ENCODE results near the gene ADPRH.
A peak's percentile ranks its signal among the peaks of the same experiment; 100 is the strongest.
"Not testable (repeated sequence)": the region's sequence is repeated elsewhere in the genome, so short reads cannot be mapped to it uniquely, and the experiment has no call there.

ADPRH gene

DNA sequence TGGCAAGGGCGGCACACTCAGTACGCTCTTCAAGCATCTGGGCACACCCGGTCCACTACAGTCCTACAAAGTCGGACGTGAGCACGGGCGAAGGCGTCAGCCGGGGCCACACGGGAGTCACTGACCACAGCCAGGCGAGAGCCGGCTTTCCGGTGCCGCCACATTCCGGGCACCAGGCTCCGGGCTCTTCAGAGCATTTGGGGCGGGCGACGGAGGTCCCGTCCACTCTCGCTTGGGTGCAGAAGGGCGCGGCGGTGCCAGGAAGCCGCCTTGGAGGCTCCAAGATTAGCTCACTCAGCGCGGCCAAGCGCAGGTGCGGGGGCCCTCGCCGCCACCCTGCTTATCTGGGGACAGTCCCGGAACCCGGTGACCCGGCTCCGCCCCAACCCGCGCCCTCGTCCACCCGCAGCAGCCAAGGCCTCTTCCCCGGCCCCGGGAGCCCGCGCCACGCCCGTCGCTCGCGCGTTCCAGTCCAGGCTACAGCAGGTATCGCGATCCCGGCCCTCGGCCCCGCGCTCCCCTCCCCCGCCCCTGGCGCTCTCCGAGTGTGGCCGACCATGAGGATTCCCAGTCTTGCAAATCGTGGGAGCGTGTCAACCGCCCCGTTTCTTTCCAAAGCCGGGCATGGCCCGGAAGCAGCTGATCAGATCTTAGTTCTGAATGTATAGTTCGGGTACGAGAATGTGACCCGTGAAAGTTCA lies at the start of gene ADPRH:
Gene ADPRH (plus strand): TSS at position 127 of the 701 bp plus-strand sequence. CDS start 2,678 bp downstream, outside the sequence.
- peak; percentile 89 for DNase-seq (ENCODE audit: low spot score)

DNA sequence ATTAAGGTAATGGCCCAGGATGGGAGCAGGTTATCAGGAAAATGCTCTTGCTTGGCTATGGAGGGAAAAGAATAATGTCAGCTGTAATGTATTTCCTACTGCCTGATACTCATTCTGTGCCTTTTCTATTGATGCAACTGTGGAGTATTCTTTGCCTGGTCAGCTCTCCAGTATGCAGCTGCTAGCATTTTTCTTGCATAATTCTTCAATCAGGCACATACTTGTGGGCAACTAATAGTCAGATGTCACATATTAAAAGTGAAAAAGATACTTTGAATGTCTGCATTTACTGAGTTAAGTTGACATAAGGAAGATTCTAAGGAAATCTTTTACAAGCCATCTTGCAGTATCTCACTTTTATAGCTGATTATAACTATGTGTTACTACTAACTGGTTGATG lies 49.4 kb upstream of the ADPRH start:
- DNase-seq (ENCODE audit: low spot score) = no peak

DNA sequence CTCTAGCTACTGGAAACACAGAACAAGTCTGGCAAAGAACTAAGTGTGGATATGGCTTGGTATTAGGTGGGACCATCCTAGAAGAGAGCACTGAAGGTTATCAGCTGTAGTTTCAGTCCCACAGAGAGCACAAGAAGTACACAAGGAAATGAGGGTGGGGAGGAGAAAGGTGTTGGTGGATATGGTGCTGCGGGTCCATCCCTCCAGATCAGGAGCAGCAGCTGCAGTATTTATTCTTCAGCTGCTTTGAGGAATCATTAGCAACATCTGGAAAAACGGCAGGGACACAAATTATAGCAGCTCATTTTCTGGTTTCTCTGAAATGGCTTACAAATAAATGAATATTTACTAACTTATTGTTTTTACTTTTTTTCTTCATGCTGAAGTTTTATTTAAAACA lies 48.8 kb upstream of the ADPRH start:
- DNase-seq (ENCODE audit: low spot score) = no peak

DNA sequence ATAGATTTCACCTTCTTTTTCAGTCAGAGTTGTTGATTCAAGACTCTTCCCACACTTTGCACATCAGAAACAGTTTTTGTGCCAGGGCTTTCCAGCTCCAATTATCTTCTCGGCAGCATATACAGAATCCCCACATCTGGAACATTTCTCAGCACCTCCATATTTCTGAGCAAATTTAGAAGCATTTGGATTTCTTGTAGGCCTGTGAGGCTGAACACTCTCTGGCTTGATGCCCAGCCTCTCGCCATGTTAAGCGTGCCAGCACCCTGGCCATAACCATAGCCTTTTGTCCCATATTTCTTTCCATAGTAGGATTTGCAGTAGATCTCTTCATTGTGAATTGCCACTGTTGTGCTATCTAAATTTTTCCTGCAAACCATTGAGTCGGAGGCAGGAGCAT lies 48.1 kb upstream of the ADPRH start:
- DNase-seq (ENCODE audit: low spot score) = no peak

DNA sequence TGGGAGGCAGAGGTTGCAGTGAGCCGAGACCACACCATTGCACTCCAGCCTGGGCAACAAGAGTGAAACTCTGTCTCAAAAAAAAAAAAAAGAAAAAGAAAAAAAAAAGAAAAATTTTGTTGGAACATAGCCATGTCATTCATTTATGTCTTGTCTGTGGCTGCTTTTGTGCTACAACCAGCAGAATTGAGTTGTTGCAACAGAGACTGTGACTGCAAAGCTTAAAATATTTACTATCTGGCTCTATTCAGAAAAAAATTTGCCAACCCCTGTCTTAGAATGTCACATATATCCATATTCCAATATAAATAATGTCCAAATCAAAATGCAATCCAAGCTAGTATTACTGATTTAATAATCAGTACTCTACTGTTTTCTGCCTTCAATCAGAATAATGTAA lies 45.0 kb upstream of the ADPRH start:
- DNase-seq (ENCODE audit: low spot score) = no peak

DNA sequence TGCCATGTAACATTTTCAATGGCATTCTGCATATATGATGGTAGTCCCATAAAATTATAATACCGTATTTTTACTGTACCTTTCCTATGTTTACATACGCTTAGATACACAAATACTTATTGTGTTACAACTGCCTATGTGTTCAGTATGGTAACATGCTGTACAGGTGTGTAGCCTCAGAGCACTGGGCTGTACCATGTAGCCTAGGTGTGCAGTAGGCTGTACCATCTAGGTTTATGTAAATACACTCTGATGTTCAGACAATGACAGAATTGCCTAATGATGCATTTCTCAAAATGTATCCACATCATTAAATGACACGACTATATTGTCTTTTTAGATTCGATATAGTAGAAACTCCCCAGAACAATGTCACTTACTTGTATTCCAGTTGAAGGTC lies 42.5 kb upstream of the ADPRH start:
- DNase-seq (ENCODE audit: low spot score) = no peak

DNA sequence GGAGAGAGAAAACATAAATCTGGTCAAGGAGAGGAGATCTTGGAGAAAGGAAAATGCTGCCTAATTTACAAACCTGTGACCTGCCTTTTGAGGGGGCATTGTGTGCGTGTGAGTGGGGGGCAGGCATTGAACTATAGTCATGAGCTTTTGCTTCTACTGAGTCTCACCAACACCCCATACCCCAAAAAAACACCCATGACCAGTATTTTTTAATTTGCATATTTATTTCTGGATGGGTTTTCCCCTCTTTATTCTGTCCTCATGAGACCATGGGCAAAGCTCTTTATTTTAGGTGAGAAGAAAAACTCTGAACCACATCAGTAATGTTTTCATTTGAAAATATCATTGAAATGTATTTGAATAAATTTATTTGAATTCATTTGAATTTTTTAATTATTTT lies 40.5 kb upstream of the ADPRH start:
- DNase-seq (ENCODE audit: low spot score) = no peak

DNA sequence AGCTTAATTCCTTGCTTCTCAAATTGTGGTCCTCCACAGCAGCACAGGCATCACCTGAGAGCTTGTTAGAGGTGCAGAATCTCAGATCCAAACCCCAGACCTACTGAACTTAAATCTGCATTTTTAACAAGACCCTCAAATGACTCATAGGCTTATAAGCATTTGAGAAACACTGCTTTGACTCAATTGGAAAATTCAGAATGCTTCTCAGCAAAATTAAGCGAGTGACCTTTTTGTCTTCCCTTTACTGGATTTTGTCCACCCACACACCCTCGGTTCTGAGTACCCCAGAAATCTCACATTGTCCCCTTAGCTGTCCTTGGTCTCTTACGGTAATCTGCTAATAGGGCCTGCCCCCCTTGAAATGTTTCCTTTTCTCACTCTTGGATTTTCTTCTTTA lies 37.7 kb upstream of the ADPRH start:
- DNase-seq (ENCODE audit: low spot score) = no peak

DNA sequence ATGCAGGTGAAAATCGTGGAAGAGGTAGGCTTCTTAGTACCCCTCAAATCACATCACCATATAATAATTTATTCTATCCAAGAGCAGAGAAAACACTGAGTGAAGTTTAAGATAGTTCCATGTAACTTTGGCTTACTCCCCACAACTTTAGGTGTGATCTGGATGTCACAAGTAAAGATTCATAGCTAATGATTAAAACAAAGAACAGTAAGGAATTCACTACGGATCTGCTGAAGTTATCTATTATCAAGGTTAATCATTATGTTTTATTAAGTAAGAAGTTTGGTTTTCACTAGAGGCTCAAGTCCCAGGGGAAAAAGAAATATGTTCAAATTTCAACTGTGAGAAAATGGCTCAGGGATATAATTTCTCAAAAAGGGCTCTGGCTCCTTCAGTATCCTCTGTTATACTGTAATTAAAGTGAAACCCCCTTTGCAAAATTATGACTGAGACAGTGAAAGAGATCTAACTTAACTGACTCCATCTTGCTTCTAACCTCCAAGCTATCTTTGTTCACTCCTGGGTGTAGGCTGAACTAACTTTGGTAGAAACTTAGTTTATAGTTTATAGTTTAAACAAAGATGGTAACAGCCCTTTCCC lies 37.0 kb upstream of the ADPRH start:
- DNase-seq (ENCODE audit: low spot score) = no peak

DNA sequence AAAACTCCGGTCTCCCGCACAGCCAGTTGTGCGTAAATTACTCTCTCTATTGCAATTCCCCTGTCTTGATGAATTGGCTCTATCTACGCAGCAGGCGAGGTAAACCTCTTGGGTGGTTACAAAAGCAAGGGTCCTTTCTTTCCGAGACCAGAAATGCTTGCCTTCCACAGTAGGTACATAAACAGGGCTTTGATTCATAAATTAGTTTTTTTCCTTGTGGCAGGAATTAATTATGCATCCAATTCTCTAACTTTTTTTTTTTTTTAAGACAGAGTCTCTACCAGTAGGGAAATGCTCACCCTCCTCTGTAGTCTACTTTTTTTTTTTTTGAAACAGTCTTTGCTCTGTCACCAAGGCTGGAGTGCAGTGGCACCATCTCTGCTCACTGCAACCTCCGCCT lies 36.1 kb upstream of the ADPRH start:
- no peak for DNase-seq (ENCODE audit: low spot score)

DNA sequence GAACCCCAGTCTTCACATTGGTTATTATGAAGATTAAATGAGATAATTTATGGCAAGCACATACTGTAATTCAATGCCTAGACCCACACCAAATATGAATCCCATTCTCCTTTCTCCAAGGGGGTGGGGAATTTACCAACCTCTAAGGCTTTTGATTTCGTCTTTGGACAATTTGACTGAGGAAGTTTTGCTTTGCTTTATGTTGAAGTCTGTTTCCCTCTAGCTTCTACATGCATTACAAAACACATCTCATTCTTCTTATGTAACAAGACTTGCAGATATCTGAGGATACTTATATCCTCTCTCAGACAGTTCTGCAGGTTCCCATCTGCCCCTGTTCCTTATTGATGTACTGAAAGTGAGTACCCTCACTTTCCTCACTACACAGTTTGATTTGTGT lies 32.1 kb upstream of the ADPRH start:
- DNase-seq (ENCODE audit: low spot score) = no peak

DNA sequence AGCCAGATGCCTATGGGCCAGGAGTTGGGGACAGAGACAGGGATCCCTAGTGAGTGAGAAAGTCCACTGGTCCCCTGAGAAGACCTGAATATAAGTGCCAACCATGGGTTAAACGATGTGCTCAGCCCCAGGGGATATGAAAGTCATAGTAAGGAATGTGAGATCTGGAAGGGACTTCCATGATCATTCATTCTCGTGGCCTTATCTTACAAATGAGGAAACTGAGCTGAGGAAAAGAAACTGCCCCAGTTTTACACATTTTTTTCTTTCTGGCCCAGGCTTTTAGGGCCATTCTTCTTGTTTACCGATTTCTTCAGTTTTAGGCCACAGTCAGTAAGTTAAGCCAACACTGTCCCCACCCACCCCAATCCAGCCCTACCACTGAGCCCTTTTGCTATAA lies 31.0 kb upstream of the ADPRH start:
- DNase-seq (ENCODE audit: low spot score) = no peak

DNA sequence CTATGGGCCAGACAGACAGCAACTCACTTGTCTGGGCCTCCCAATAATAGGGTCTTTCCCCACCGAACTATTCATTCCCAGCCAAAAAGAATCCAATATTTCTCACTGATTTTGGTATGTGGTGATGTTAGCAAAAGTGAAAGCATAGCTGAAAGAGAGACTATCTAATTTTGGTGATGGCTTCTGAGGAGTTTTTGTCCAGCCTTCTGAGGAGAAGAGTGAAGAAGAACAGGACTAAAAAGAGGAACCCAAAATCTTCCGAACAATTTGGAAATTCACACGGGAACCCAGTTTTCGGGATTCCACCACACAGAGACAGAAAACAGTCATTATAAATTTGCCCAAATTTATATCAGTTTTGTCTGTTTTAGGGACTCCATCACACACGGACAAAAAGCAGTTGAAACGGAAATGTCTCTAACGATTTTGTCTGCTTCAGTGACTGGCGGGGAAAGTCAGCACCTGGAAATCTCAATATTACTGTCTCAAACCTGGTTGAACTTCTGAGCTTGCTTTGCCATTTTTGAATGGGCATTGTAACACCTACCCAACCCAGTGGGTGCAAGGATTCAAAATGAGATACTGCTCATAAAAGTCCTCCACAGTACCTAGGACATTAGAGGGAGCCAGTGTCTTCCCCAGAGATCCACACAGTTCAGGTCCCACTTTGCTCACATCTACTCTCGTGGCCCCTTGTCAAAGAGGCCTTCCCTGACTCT lies 28.9 kb upstream of the ADPRH start:
- no peak for DNase-seq (ENCODE audit: low spot score)

DNA sequence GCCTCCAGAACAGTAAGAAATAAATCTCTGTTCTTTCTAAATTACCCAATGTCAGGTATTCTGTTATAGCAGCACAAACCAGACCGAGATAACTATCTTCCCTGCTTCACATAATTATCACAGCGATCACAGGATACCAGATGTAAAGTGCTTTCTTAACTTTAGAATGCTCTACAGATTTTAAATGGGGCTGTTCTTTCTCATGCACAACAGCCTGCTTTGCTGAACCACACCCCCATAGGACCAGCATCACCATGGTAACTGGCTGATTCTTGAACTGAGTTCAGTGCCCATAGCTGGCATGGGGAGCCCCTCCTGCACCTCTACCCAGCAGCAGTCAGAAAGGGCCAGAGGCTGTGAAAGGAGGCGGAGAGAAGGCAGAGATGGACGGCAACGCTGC lies 27.7 kb upstream of the ADPRH start:
- no peak for DNase-seq (ENCODE audit: low spot score)

DNA sequence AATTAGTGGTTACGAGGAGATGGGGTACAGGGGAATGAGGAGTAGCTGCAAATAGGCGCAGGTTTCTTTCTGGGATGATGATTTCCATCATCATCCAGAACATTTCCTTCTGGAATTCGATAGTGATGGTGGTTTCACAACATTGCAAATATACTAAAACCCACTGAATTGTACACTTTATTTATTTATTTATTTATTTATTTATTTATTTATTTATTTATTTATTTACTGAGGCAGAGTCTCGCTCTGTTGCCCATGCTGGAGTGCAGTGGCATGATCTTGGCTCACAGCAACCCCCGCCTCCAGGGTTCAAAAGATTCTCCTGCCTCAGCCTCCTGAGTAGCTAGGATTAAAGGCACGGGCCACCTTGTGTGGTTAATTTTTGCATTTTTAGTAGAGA lies 26.4 kb upstream of the ADPRH start:
- not testable (repeated sequence) for DNase-seq (ENCODE audit: low spot score)

DNA sequence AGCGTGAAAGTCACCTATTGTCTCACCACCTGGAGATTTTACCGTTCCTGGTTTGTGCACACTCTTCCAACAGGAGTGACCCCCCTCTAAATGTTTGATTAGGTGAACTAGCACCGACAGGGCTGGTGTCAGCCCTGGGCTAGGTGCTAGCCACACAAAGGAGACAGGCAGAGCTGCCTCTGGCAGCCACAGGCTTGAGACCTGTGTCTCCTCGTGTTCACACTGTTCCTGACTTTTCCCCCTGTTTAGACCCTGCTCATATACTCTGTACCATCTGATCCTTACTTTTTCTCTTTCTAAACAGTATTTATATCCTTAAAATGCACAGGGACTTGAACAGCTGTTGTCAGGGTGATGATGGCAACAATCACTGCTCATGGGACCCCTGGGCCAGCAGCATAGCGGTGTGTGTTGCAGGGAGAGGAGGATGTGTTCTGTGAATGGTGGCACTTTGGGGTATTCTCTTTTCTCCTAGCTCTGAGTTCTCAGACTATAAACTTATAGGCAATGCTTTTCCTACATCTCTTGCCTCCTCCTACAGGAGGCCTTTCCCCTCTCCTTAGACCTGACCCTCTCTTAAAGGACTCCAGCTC lies 25.4 kb upstream of the ADPRH start:
- DNase-seq (ENCODE audit: low spot score) = no peak

DNA sequence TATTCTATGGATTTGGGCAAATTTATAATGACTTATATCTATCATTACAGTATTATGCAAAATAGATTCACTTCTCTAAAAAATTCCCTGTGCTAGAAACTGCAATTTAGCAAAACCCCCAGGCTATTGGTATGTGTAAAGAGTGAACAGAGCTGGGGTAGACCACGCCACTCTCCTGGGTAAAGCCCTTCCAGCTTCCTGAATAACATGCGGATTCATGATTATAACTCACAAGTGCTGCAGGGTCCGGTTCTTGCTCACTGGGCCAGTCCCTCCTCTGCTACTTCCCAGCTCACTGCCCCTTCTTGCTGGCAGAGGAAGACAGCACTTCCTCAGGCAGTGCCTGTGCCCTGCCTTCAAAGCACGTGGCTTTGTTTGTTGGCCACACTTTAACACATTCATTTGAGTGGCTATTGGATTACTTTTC lies 24.0 kb upstream of the ADPRH start:
- DNase-seq (ENCODE audit: low spot score) = no peak

DNA sequence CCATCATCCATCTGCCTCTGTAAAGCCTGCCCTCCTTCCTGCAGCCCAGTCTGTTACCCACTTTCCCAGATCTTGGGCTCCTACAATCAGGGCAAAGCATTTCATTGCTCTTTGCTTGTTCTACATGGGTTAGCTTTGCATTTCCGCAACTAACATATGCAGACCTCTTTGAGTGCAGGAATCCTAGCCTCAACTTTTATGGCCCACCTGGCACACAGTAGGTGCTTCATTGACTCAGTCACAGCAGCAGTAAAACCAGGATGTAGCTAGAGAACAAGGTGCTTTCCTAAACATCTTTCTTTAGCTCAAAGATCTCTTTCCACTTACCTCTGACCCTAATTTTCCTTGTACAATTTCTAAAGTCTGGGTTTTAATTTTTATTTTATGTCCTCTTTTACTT lies 23.4 kb upstream of the ADPRH start:
- no peak for DNase-seq (ENCODE audit: low spot score)

DNA sequence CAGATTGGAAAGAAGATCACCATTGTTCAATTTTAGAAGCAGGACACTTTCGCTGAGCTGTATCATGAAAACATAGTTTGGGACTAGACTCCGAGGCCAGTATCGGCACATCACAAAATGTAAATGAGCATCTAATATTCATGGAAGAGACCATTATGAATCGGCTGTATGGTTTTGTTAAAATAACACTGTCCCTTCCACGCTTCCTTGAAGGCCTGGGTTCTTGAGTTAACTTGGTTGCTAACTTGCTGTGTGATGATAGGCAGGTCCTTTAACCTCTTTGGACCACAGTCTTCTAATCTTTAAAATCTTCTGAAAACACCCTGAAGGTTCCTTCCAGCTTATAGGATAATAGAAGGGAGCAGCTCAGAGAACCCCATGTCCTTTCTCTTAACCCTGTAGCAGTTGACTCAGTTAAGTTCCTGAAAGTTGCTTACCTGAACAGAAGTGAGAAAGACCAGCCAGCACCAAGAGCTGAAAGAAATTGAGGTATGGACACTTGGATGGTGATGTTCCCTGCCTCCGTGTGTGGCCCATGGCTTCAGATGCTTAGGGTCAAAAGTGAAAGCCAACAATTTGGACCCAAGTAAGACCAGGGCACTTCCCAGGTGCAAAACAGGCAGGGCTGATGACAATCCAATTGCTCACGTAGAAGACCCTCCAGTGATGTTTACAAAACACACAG lies 22.0 kb upstream of the ADPRH start:
- DNase-seq (ENCODE audit: low spot score) = no peak

DNA sequence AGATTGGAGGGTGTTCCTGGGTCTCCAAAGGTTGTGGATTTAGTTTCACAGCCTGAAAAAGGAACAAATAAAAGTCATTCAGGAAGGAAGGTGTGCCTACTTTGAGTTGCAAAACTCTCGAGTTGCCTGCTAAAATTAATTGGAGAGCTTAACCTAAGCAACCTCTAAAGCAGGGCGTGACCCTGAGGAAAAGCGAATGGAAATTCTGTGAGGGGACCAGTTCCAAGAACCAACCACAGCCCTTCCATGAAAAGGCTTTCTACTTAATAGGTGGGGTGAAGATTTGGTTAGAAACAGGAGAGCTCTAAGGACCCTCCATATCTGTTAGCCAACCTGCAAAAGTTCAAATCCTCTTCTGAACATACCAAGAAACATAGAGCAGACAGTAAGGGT lies 21.4 kb upstream of the ADPRH start:
- DNase-seq (ENCODE audit: low spot score) = no peak

DNA sequence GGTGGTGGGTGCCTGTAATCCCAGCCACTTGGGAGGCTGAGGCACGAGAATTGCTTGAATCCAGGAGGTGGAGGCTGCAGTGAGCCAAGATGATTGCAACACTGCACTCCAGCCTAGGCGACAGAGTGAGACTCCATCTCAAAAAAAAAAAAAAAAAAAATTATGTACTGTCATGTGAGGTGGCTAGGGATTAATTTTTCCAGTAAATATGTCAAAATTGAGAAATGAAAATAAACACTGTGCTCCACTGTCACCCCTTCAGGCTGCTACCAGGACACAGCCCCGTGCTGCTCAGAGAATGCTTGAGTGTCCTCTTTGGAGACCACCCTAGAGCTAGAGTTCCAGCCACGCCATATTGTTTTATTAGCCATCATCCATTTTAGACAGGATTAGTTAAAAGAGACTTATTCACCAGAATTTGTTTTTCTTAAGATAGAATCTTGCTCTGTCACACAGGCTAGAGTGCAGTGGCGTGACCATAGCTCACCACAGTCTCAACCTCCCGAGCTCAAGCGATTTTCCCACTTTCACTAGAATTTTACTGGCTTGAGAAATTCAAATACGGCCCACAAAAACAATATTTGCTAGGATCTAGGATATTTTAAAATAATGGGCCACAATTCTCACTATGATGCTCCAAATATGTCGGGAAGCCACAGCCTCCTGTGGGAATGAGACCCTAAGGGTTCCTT lies 20.5 kb upstream of the ADPRH start:
- DNase-seq (ENCODE audit: low spot score) = no peak

DNA sequence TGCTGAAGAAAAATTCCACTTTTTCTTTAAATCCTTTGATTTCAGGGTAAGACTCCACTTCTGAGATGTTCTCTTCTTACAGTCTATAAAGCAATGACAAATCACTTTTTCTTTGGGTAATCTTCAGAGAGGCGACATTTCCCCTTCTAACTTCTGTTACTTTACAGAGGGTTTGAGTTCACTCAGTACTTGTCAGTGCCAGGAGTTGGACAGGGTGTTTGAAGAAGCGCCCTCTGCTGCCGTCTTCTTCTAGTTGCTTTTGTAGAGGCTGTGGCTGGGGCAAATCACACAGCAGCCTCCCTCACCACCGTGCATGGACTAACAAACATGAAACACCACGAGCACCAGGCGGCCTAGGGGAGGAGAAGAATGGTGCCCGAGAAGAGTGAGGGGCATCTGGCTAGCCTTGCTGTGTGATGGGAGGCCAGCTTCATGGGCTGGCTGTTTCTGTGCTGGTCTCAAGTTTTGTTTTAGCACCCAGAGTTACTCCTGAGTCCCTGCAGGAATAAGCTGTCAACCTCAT lies 19.8 kb upstream of the ADPRH start, which contains the start of gene CD80:
Gene CD80 (minus strand): TSS at position 174 of the 523 bp plus-strand sequence. CDS start 1,886 bp downstream, outside the sequence.
- DNase-seq (ENCODE audit: low spot score) = no peak
